ENCODE data around the gene KIF13A. TPM values are rescaled to one million over a fixed set of nuclear protein-coding genes. Genes with fewer than 3 reads are reported as not detected.

The KIF13A gene
- total and polyA plus RNA-seq, 9 of the 15 experiments (the other 6 are each of a cell fraction or from before 2014, with no cell fraction given), result 3.6 to 44.3 (median 29.7) TPM

GRCh38 chr6:17932330-17932852, 55.0 kb downstream of the KIF13A start (continued):
- TF ChIP-seq ZBTB11 (CRISPR knock-in tag; IDR thresholded peaks at IDR 0.05) (no peak), CHD7 (IDR thresholded peaks at IDR 0.05; ENCODE audit: low read depth, low read length) (no peak), COPS2 (conservative IDR thresholded peaks at IDR 0.05) (no peak), ZC3H11A (IDR thresholded peaks at IDR 0.05; ENCODE audit: low read depth, low read length) (no peak), ZNF253 (CRISPR knock-in tag; conservative IDR thresholded peaks at IDR 0.05) (no peak), ZNF41 (CRISPR knock-in tag; conservative IDR thresholded peaks at IDR 0.05) (no peak), FIP1L1 (IDR thresholded peaks at IDR 0.05; ENCODE audit: low read depth, low read length, poor library complexity, severe bottlenecking) (no peak), ZNF445 (CRISPR knock-in tag; IDR thresholded peaks at IDR 0.05; ENCODE audit: low read depth) (no peak), HMBOX1 (IDR thresholded peaks at IDR 0.05) (no peak), TAL1 (IDR thresholded peaks at IDR 0.05) (0 out of 2 replicates have a peak, but pooled peaks have one; percentile 24), ZNF785 (CRISPR knock-in tag; IDR thresholded peaks at IDR 0.05) (no peak), C11orf30 (IDR thresholded peaks at IDR 0.05; ENCODE audit: low read depth) (no peak), HNRNPH1 (optimal IDR thresholded peaks at IDR 0.05; ENCODE audit: low read depth, low read length) (no peak)
